ENCODE data around the gene OPCML.

- TF ChIP-seq CTCF (optimal IDR thresholded peaks at IDR 0.05 in 1 of 3, IDR thresholded peaks at IDR 0.05 in 1 of 3, conservative IDR thresholded peaks at IDR 0.05 in 1 of 3; ENCODE audit: extremely low read depth in 1 of 3, insufficient read depth in 2 of 3, low read length in 3 of 3), result no peak
- no peak for TF ChIP-seq EZH2 (IDR thresholded peaks at IDR 0.05; ENCODE audit: low read length)
Observed at GRCh38 chr11:132790466-132790865, 741.8 kb downstream of the OPCML start.

All from keratinocyte (primary cell).